NB4 (cell line): ENCODE measurements around the gene C1orf210.

ENCODE experiments used
- DNase-seq: peaks from one replicate; pipeline ENCODE4 v3.0.0; 2010; ENCODE audit warnings: low read depth
- H3K4me3 ChIP-seq: one replicate; pipeline ENCODE4 v1.5.1; 2011; ENCODE audit warnings: mild to moderate bottlenecking, low read depth, low read length, moderate library complexity
- MYC ChIP-seq: IDR thresholded peaks from 2 replicates; pipeline ENCODE4 v1.6.1; 2011; ENCODE audit warnings: low read depth, low read length
- POLR2A ChIP-seq: IDR thresholded peaks from 2 replicates; pipeline ENCODE4 v1.6.1; 2011; ENCODE audit warnings: mild to moderate bottlenecking; ENCODE audit not compliant: insufficient read length; ENCODE audit errors: extremely low read depth
- TF ChIP-seq, protein P1 (sequence below): IDR thresholded peaks from 2 replicates; pipeline ENCODE4 v1.6.1; 2011; ENCODE audit warnings: low read depth, low read length
- TF ChIP-seq, protein P2 (sequence below): IDR thresholded peaks from one replicate; pipeline ENCODE4 v1.5.1; 2012; ENCODE audit warnings: low read depth, low read length

Gene C1orf210

DNA sequence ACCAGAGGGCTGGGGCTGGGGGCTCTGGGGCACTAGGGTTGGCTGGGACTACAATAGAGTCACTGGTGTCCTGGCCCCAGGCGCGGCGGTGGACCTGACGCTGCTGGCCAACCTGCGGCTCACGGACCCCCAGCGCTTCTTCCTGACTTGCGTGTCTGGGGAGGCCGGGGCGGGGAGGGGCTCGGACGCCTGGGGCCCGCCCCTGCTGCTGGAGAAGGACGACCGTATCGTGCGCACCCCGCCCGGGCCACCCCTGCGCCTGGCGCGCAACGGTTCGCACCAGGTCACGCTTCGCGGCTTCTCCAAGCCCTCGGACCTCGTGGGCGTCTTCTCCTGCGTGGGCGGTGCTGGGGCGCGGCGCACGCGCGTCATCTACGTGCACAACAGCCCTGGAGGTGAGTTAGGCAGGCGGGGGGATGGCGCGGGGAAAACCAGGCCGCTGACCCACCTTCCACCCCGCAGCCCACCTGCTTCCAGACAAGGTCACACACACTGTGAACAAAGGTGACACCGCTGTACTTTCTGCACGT, 19.5 kb upstream of the C1orf210 start:
- no peak for DNase-seq
- no peak overlapping the region for H3K4me3 ChIP-seq
- TF ChIP-seq MYC (no peak), POLR2A (no peak)
- TF ChIP-seq, protein P1, sequence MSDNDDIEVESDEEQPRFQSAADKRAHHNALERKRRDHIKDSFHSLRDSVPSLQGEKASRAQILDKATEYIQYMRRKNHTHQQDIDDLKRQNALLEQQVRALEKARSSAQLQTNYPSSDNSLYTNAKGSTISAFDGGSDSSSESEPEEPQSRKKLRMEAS, result no peak
- TF ChIP-seq, protein P2, sequence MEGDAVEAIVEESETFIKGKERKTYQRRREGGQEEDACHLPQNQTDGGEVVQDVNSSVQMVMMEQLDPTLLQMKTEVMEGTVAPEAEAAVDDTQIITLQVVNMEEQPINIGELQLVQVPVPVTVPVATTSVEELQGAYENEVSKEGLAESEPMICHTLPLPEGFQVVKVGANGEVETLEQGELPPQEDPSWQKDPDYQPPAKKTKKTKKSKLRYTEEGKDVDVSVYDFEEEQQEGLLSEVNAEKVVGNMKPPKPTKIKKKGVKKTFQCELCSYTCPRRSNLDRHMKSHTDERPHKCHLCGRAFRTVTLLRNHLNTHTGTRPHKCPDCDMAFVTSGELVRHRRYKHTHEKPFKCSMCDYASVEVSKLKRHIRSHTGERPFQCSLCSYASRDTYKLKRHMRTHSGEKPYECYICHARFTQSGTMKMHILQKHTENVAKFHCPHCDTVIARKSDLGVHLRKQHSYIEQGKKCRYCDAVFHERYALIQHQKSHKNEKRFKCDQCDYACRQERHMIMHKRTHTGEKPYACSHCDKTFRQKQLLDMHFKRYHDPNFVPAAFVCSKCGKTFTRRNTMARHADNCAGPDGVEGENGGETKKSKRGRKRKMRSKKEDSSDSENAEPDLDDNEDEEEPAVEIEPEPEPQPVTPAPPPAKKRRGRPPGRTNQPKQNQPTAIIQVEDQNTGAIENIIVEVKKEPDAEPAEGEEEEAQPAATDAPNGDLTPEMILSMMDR, result no peak

GRCh38 chr1:43304314-43304681, 18.9 kb upstream of the C1orf210 start:
- TF ChIP-seq MYC, result no peak
- TF ChIP-seq, protein P1, result no peak
- no peak for TF ChIP-seq POLR2A
- TF ChIP-seq, protein P2, result no peak
- DNase-seq, result no peak
- H3K4me3 ChIP-seq, result no peak overlapping the region

GRCh38 chr1:43303471-43304313, 18.3 kb upstream of the C1orf210 start:
- no peak for DNase-seq
- TF ChIP-seq POLR2A (no peak), MYC (no peak)
- TF ChIP-seq, protein P2, result no peak
- TF ChIP-seq, protein P1, result no peak
- H3K4me3 ChIP-seq, result no peak overlapping the region

DNA sequence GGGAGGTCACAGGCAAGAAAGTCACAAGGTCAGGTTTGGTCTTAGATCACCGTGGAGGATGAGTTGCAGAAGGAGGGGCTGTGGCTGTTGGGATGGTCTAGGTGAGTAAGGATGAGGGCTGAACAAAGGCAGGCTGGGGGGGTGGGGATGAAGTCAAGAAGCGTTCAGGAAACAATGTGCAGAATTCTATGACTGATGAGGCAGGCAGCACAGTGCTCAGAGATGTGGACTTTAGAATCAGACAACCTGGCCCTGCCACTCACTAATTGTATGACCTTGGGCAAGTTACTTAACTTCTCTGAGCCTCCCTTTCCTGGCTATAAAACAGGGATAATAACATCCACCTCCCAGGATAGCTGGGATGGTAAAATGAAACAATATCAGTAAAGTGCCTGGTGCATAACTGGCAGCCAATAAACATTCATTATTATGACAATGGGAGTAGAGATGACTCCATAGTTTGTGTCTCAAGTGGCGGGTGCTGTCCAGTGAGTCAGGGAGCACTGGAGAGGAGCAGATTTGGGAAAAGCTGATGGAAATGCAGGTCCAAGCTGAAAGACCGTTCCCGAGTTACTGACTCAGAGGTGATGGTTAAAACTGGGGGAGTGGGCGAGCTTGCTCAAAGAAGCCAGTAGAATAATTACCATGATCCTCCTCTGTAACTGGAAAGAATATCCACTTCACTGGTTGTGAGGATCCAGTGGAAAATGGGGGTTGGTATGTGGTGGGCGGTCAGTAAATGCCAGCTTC, 17.5 kb upstream of the C1orf210 start:
- DNase-seq, result no peak
- TF ChIP-seq MYC, result no peak
- TF ChIP-seq, protein P2, result no peak
- TF ChIP-seq, protein P1, result no peak
- TF ChIP-seq POLR2A, result no peak
- H3K4me3 ChIP-seq, result no peak overlapping the region

- DNase-seq, result no peak
- no peak overlapping the region for H3K4me3 ChIP-seq
- TF ChIP-seq MYC, result no peak
- TF ChIP-seq, protein P2, result no peak
- TF ChIP-seq, protein P1, result no peak
- TF ChIP-seq POLR2A, result no peak
Measured at GRCh38 chr1:43302201-43302600, 16.8 kb upstream of the C1orf210 start.
